Heart right ventricle (tissue), 16 donors: Measurements from ENCODE around the gene AK3. TPM values are rescaled to one million over a fixed set of nuclear protein-coding genes. Genes with fewer than 3 reads are reported as not detected.

Experiments used
- ATAC-seq, 8 donors: fragments of 200-7000 bp; cut with Tn5 transposase; one replicate each; pipeline ENCODE4 v1.9.1; 2020; ENCODE audit warnings: mild to moderate bottlenecking in 8 of 8, moderate library complexity in 8 of 8, moderate number of reproducible peaks in 1 of 8
- DNase-seq, 2 donors: peaks; one replicate each; pipeline ENCODE4 v3.0.0-alpha.2; 2020
- H3K27ac ChIP-seq, 10 donors: fragments of 200-600 bp; sonication (generic) in 2 of 10; one replicate each; pipeline versions ENCODE4 v1.5.0 to v1.8.0; 2020 to 2022; ENCODE audit warnings: mild to moderate bottlenecking in 3 of 10
- H3K27me3 ChIP-seq, 7 donors: fragments of 200-600 bp; one replicate each; pipeline ENCODE4 v1.8.0; 2021 to 2022; ENCODE audit warnings: mild to moderate bottlenecking in 2 of 7
- H3K36me3 ChIP-seq, 9 donors: fragments of 200-600 bp; sonication (generic) in 1 of 9; one replicate each; pipeline versions ENCODE4 v1.5.0 to v1.8.0; 2020 to 2022; ENCODE audit warnings: mild to moderate bottlenecking in 2 of 9
- H3K4me1 ChIP-seq, 9 donors: fragments of 200-600 bp; sonication (generic) in 1 of 9; one replicate each; pipeline versions ENCODE4 v1.5.0 to v1.8.0; 2020 to 2022; ENCODE audit warnings: mild to moderate bottlenecking in 4 of 9
- H3K4me3 ChIP-seq, 10 donors: fragments of 200-600 bp; sonication (generic) in 2 of 10; one replicate each; pipeline versions ENCODE4 v1.5.0 to v1.8.0; 2020 to 2022; ENCODE audit warnings: mild to moderate bottlenecking in 7 of 10, moderate library complexity in 2 of 10
- H3K9me3 ChIP-seq, 11 donors: fragments of 200-600 bp in 10 of 11; sonication (generic) in 2 of 11; one replicate each; pipeline versions ENCODE4 v1.5.0 to v1.8.0; 2013 to 2022; ENCODE audit warnings: mild to moderate bottlenecking in 2 of 11, control low read depth in 1 of 11, moderate library complexity in 1 of 11
- WGBS, 2 donors: extraction: QIAGEN DNeasy Blood & Tissue Kit; methylation state at CpG; one replicate each; pipeline ENCODE4 v1.1.7; 2013; ENCODE audit warnings: inconsistent platforms in 1 of 2; 5-methylcytosine and 5-hydroxymethylcytosine counted together
- intact Hi-C, 10 donors: fragments of 100-400 bp; cut with DNase I; formaldehyde crosslinking; loops; one replicate each; pipeline versions ENCODE4 v1.11.1 to v1.14.2; 2022
- polyA plus RNA-seq, 2 donors: library from polyadenylated mRNA; stranded (reverse); fragments of 200-250 nt; gene quantifications; one replicate each; pipeline ENCODE4 v1.2.3, GENCODE V29; 2013
- total RNA-seq, 10 donors: library from RNA; stranded (reverse); fragmentation: NEBNext Ultra II Directional in 3 of 10; extraction: Animal tissue kit (Norgen Biotek cat#: 25700) in 3 of 10; gene quantifications; one replicate each; pipeline versions ENCODE4 v1.2.1 to v1.2.4, GENCODE V29; 2021 to 2023
- TF ChIP-seq, protein P1 (sequence below), 9 donors: fragments of 200-600 bp; sonication (generic) in 2 of 9; IDR thresholded peaks; one replicate each; pipeline versions ENCODE4 v1.5.0 to v1.8.0; 2021 to 2022; ENCODE audit warnings: antibody characterized with exemption in 9 of 9, mild to moderate bottlenecking in 5 of 9, moderate library complexity in 1 of 9
- donor health status: Arrhythmogenic right ventricular cardiomyopathy.
- donor health status: ischemic (EF 13 %, LVEDD 7.1; RV severe dilation, severe dysfunction).
- donor health status: healthy with polysubstance abuse.
- donor health status: DM: no; HTN: yes; CAD: no.
- donor health status: DM: no; HTN: no; CAD: no.
- donor health status: ischemic (EF 25% LVEDD 6.9; RV normal size, moderate dysfunction).
- donor health status: ischemic (EF 25% LVEDD 5.7; RV mildly dilated, moderate dysfunction).
- donor health status: healthy.
- donor health status: DM: yes; HTN: yes; CAD: no.
- donor health status: Ischemic cardiomyopathy.
- donor health status: ischemic (EF 35%, LVEDD 5.7; RV mildly dilated, moderate dysfunction).
- donor health status: nonischemic (EF 11% LVEDD 7.7; RV severe dilation, severe dysfunction).
- donor health status: DM: yes; HTN: yes; CAD: no.
- donor health status: PGD.
- donor health status: ischemic (EF 29% LVEDD 5.4; RV normal size, mild dysfunction).
- donor health status: nonischemic (EF 23%, LVEDD 6.1; RV moderate dilation, normal function).

AK3 gene
- total and polyA plus RNA-seq, 12 donors = 32.9 to 217 (median 138) TPM

DNA sequence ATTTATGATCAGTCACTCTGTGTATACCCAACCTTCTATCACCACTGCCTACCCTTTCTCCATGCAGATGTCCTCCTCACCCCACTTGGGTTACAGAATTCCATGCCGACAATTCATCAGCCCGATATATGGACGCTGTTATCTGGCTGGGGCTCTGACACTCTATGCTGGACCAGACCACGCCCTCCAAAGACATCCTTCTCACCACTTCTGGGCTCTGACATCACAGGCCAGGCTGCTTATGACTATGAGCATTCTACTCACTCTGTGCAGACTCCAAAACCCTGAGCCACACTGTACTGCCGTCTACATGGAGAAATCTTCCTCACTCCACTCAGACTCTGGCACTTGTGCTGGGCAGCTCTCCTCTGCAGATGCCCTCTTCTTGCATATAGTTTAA, 7.6 kb upstream of the AK3 start:
- DNase-seq = no peak
- no peak overlapping the region for H3K4me3 ChIP-seq
- H3K27me3 ChIP-seq = no peaks in the 10 kb centered on the region
- H3K27ac ChIP-seq = no peak overlapping the region
- ATAC-seq = peak in 2 of 8 donors; percentile 24 to 37
- intact Hi-C loops = loop anchor here in 4 of 10 donors (10.0 kb wide), 3 partner anchors 46 to 364 kb away; partner anchors contain the start of gene RCL1 (in 2 of the 4)
- peaks cover 0 to 7% (median 0%) of the 10 kb centered on the region in 9 donors for H3K4me1 ChIP-seq
- TF ChIP-seq, protein P1, sequence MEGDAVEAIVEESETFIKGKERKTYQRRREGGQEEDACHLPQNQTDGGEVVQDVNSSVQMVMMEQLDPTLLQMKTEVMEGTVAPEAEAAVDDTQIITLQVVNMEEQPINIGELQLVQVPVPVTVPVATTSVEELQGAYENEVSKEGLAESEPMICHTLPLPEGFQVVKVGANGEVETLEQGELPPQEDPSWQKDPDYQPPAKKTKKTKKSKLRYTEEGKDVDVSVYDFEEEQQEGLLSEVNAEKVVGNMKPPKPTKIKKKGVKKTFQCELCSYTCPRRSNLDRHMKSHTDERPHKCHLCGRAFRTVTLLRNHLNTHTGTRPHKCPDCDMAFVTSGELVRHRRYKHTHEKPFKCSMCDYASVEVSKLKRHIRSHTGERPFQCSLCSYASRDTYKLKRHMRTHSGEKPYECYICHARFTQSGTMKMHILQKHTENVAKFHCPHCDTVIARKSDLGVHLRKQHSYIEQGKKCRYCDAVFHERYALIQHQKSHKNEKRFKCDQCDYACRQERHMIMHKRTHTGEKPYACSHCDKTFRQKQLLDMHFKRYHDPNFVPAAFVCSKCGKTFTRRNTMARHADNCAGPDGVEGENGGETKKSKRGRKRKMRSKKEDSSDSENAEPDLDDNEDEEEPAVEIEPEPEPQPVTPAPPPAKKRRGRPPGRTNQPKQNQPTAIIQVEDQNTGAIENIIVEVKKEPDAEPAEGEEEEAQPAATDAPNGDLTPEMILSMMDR (IDR thresholded peaks at IDR 0.05) = no peak
- H3K9me3 ChIP-seq = no peaks in the 10 kb centered on the region
- 72 to 74% methylated on average over 5 of the region's 5 CpGs for WGBS, 2 donors
- no peaks in the 10 kb centered on the region for H3K36me3 ChIP-seq

DNA sequence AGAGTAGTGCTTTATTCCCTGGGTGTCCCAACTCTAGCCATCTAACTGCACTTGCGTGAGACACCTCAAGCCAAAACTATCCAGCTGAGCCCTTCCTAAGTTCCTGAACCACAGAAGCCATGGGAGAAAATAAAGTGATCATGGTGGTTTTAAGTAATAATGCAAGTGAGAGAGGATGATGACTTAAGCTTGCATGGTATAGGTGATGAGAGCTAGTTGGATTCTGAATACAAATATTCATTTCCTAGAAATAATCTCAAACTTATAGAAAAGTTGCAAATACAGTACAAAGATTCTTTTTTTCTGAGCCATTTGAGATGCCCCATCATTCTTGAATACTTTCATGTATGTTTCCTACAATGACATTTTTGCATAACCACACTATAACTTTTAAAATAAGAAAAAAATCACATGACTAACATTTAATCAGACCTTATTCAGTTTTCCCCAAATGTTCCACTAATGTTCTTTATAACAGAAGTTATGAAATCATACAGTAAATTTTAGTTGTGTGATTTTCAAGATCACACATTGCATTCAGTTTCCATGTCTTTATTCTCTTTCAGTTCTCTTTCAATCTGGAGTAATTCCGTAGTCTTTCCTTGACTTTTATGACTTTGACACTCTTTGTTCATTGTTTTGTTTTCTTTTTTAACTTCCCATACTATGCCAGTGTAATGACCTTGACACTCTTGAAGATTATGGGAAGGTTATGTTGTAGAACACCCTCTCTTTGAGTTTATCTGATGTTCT, 5.5 kb upstream of the AK3 start:
- intact Hi-C loops = loop anchor here in 4 of 10 donors (10.0 kb wide), 3 partner anchors 48 to 362 kb away; partner anchors contain the start of gene RCL1 (in 2 of the 4)
- TF ChIP-seq, protein P1 (IDR thresholded peaks at IDR 0.05) = no peak
- Histone ChIP-seq H3K4me3 (no peak overlapping the region), H3K27me3 (no peaks in the 10 kb centered on the region), H3K9me3 (no peaks in the 10 kb centered on the region), H3K4me1 (peaks cover 0 to 21% (median 5%) of the 10 kb centered on the region in 9 donors), H3K36me3 (no peaks in the 10 kb centered on the region), H3K27ac (no peak overlapping the region)
- DNase-seq = no peak
- ATAC-seq = no peak
- 87 to 89% methylated on average over 2 of the region's 2 CpGs for WGBS, 2 donors

DNA sequence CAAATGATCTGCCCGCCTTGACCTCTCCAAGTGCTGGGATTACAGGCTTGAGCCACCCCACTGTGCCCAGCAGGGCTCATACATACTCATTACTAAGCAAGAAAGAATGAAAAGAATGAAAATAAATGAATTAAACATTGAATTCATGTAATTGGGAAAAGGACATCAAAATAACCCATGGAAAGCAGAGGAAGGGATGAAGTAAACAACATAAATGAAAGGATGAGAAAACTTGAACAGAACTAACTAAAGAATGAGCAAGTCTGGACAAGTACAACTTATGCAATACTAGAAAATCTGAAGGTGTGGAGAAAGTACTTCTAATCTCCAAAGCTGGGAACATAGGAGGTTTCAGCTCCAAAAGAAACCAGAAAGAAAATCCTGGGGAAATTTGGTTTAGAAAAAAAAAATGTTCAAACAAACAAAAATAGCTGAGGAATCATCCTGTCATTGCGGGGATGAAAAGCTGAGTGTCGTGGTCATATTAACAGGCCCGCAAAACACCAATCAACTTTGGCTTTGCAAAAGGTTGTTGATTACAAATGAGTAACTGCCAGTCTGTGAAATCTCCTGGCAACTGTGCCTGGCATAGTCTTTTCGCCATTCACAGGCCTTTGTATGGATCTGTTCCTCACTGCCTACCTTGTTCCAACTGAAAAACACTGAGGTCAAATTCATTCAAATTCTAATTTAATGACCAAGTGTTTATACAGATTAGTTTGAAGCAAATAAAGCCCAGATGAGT, 2.3 kb upstream of the AK3 start:
- Histone ChIP-seq H3K27ac (peak overlapping the region in 9 of 10 donors; percentile 13 to 95 (median 61)), H3K4me3 (no peak overlapping the region), H3K36me3 (no peaks in the 10 kb centered on the region), H3K27me3 (no peaks in the 10 kb centered on the region), H3K4me1 (peaks cover 0 to 34% (median 20%) of the 10 kb centered on the region in 9 donors), H3K9me3 (no peaks in the 10 kb centered on the region)
- DNase-seq (peak in 1 of 2 donors; percentile 16), ATAC-seq (peak in 2 of 8 donors; percentile 11 to 13)
- 53 to 62% methylated on average over 5 of the region's 5 CpGs for WGBS, 2 donors
- intact Hi-C loops = loop anchor here in 7 of 10 donors (5.0 to 10.0 kb wide), 6 partner anchors 51 to 359 kb away; partner anchors contain the start of genes CDC37L1 (in 4 of the 7), PLPP6 (in 3 of the 7) and RCL1 (in 2 of the 7)
- TF ChIP-seq, protein P1 (IDR thresholded peaks at IDR 0.05) = no peak

DNA sequence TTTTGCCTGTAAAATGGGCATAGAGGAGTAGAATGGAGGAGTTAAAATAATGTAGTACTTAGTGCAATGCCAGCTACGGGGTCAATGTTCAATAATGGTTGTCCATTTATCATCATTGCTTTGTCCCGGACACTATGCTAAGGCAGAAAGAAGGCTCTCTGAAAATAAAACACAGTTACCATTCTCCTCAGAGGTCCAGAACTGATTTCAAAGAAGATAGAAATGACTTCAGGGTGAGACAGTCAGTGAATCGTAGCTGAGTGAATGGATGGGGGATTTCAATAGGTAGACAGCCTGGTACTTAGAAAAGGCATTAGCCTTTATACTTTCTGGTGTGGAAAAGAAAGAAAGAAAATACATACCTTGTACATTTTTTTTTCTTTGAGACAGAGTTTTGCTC, 1.2 kb upstream of the AK3 start:
- ATAC-seq (no peak), DNase-seq (no peak)
- Histone ChIP-seq H3K27me3 (no peaks in the 10 kb centered on the region), H3K9me3 (no peaks in the 10 kb centered on the region), H3K4me1 (peaks cover 0 to 43% (median 23%) of the 10 kb centered on the region in 9 donors), H3K4me3 (peak overlapping the region; percentile 79 to 98 (median 95)), H3K36me3 (no peaks in the 10 kb centered on the region), H3K27ac (peak overlapping the region; percentile 84 to 96 (median 95))
- TF ChIP-seq, protein P1 (IDR thresholded peaks at IDR 0.05) = no peak
- intact Hi-C loops = loop anchor here in 7 of 10 donors (1.0 to 10.0 kb wide), 7 partner anchors 53 to 357 kb away; partner anchors contain the start of genes CDC37L1 (in 4 of the 7), PLPP6 (in 4 of the 7) and RCL1 (in 2 of the 7)
- 38 to 45% methylated on average over 3 of the region's 3 CpGs for WGBS, 2 donors
